ENCODE results near the gene HDAC4.

HDAC4 gene

GRCh38 chr2:239152916-239153305, 247.9 kb downstream of the HDAC4 start:
- H3K36me3 ChIP-seq (ENCODE audit: control insufficient read depth, insufficient read depth, low read length): peaks cover 9% of the 10 kb centered on the region

GRCh38 chr2:239152239-239152915, 248.4 kb downstream of the HDAC4 start:
- Histone ChIP-seq H3K4me3 (ENCODE audit: low read length) (no peak overlapping the region), H3K36me3 (ENCODE audit: control insufficient read depth, insufficient read depth, low read length) (peaks cover 9% of the 10 kb centered on the region), H3K27me3 (ENCODE audit: control insufficient read depth, insufficient read depth, low read length) (no peaks in the 10 kb centered on the region)

More at GRCh38 chr2:239152916-239153305, 247.9 kb downstream of the HDAC4 start:
- no peak overlapping the region for H3K9ac ChIP-seq (ENCODE audit: low read length)
- H3K9me3 ChIP-seq (ENCODE audit: control insufficient read depth, low read length): no peaks in the 10 kb centered on the region
- H3K4me1 ChIP-seq (ENCODE audit: control insufficient read depth, insufficient read depth, low read length): peaks cover 22% of the 10 kb centered on the region
- no peak overlapping the region for H3K4me3 ChIP-seq (ENCODE audit: low read length)
- H3K27me3 ChIP-seq (ENCODE audit: control insufficient read depth, insufficient read depth, low read length): no peaks in the 10 kb centered on the region

GRCh38 chr2:239151201-239152131, 249.4 kb downstream of the HDAC4 start:
- no peak overlapping the region for H3K9ac ChIP-seq (ENCODE audit: low read length)

More at GRCh38 chr2:239152239-239152915, 248.4 kb downstream of the HDAC4 start:
- Histone ChIP-seq H3K9ac (ENCODE audit: low read length) (no peak overlapping the region), H3K4me1 (ENCODE audit: control insufficient read depth, insufficient read depth, low read length) (peaks cover 17% of the 10 kb centered on the region), H3K9me3 (ENCODE audit: control insufficient read depth, low read length) (no peaks in the 10 kb centered on the region)

GRCh38 chr2:239150125-239151011, 250.5 kb downstream of the HDAC4 start:
- no peak overlapping the region for H3K4me3 ChIP-seq (ENCODE audit: low read length)
- peaks cover 10% of the 10 kb centered on the region for H3K4me1 ChIP-seq (ENCODE audit: control insufficient read depth, insufficient read depth, low read length)
- no peak overlapping the region for H3K9ac ChIP-seq (ENCODE audit: low read length)
- no peaks in the 10 kb centered on the region for H3K9me3 ChIP-seq (ENCODE audit: control insufficient read depth, low read length)
- peaks cover 9% of the 10 kb centered on the region for H3K36me3 ChIP-seq (ENCODE audit: control insufficient read depth, insufficient read depth, low read length)
- no peaks in the 10 kb centered on the region for H3K27me3 ChIP-seq (ENCODE audit: control insufficient read depth, insufficient read depth, low read length)

More at GRCh38 chr2:239151201-239152131, 249.4 kb downstream of the HDAC4 start:
- no peak overlapping the region for H3K4me3 ChIP-seq (ENCODE audit: low read length)
- peaks cover 10% of the 10 kb centered on the region for H3K4me1 ChIP-seq (ENCODE audit: control insufficient read depth, insufficient read depth, low read length)
- no peaks in the 10 kb centered on the region for H3K9me3 ChIP-seq (ENCODE audit: control insufficient read depth, low read length)
- H3K36me3 ChIP-seq (ENCODE audit: control insufficient read depth, insufficient read depth, low read length): peaks cover 9% of the 10 kb centered on the region
- no peaks in the 10 kb centered on the region for H3K27me3 ChIP-seq (ENCODE audit: control insufficient read depth, insufficient read depth, low read length)

- H3K9ac ChIP-seq (ENCODE audit: low read length): no peak overlapping the region
- no peaks in the 10 kb centered on the region for H3K27me3 ChIP-seq (ENCODE audit: control insufficient read depth, insufficient read depth, low read length)
- H3K4me3 ChIP-seq (ENCODE audit: low read length): no peak overlapping the region
- H3K4me1 ChIP-seq (ENCODE audit: control insufficient read depth, insufficient read depth, low read length): peaks cover 10% of the 10 kb centered on the region
- H3K9me3 ChIP-seq (ENCODE audit: control insufficient read depth, low read length): no peaks in the 10 kb centered on the region
- peaks cover 9% of the 10 kb centered on the region for H3K36me3 ChIP-seq (ENCODE audit: control insufficient read depth, insufficient read depth, low read length)
Measured at GRCh38 chr2:239149501-239149900, 251.3 kb downstream of the HDAC4 start.

GRCh38 chr2:239148495-239149200, 252.2 kb downstream of the HDAC4 start:
- Histone ChIP-seq H3K36me3 (ENCODE audit: control insufficient read depth, insufficient read depth, low read length) (peaks cover 4% of the 10 kb centered on the region), H3K9me3 (ENCODE audit: control insufficient read depth, low read length) (no peaks in the 10 kb centered on the region), H3K27me3 (ENCODE audit: control insufficient read depth, insufficient read depth, low read length) (no peaks in the 10 kb centered on the region), H3K4me1 (ENCODE audit: control insufficient read depth, insufficient read depth, low read length) (peaks cover 10% of the 10 kb centered on the region), H3K9ac (ENCODE audit: low read length) (no peak overlapping the region), H3K4me3 (ENCODE audit: low read length) (no peak overlapping the region)

GRCh38 chr2:239147376-239147775, 253.4 kb downstream of the HDAC4 start:
- no peak overlapping the region for H3K9ac ChIP-seq (ENCODE audit: low read length)
- no peaks in the 10 kb centered on the region for H3K27me3 ChIP-seq (ENCODE audit: control insufficient read depth, insufficient read depth, low read length)
- H3K9me3 ChIP-seq (ENCODE audit: control insufficient read depth, low read length): no peaks in the 10 kb centered on the region
- peaks cover 10% of the 10 kb centered on the region for H3K4me1 ChIP-seq (ENCODE audit: control insufficient read depth, insufficient read depth, low read length)
- peaks cover 3% of the 10 kb centered on the region for H3K36me3 ChIP-seq (ENCODE audit: control insufficient read depth, insufficient read depth, low read length)
- no peak overlapping the region for H3K4me3 ChIP-seq (ENCODE audit: low read length)

GRCh38 chr2:239146741-239147181, 254.1 kb downstream of the HDAC4 start:
- Histone ChIP-seq H3K9ac (ENCODE audit: low read length) (no peak overlapping the region), H3K27me3 (ENCODE audit: control insufficient read depth, insufficient read depth, low read length) (no peaks in the 10 kb centered on the region), H3K4me3 (ENCODE audit: low read length) (no peak overlapping the region), H3K36me3 (ENCODE audit: control insufficient read depth, insufficient read depth, low read length) (peaks cover 3% of the 10 kb centered on the region), H3K4me1 (ENCODE audit: control insufficient read depth, insufficient read depth, low read length) (peaks cover 10% of the 10 kb centered on the region), H3K9me3 (ENCODE audit: control insufficient read depth, low read length) (no peaks in the 10 kb centered on the region)

- peaks cover 5% of the 10 kb centered on the region for H3K4me1 ChIP-seq (ENCODE audit: control insufficient read depth, insufficient read depth, low read length)
- no peak overlapping the region for H3K4me3 ChIP-seq (ENCODE audit: low read length)
- peaks cover 3% of the 10 kb centered on the region for H3K36me3 ChIP-seq (ENCODE audit: control insufficient read depth, insufficient read depth, low read length)
- no peaks in the 10 kb centered on the region for H3K9me3 ChIP-seq (ENCODE audit: control insufficient read depth, low read length)
- H3K9ac ChIP-seq (ENCODE audit: low read length): no peak overlapping the region
- H3K27me3 ChIP-seq (ENCODE audit: control insufficient read depth, insufficient read depth, low read length): no peaks in the 10 kb centered on the region
Measured at GRCh38 chr2:239146011-239146641, 254.7 kb downstream of the HDAC4 start.

- H3K9me3 ChIP-seq (ENCODE audit: control insufficient read depth, low read length): no peaks in the 10 kb centered on the region
- H3K27me3 ChIP-seq (ENCODE audit: control insufficient read depth, insufficient read depth, low read length): no peaks in the 10 kb centered on the region
- H3K36me3 ChIP-seq (ENCODE audit: control insufficient read depth, insufficient read depth, low read length): peaks cover 3% of the 10 kb centered on the region
- no peak overlapping the region for H3K9ac ChIP-seq (ENCODE audit: low read length)
- H3K4me3 ChIP-seq (ENCODE audit: low read length): no peak overlapping the region
- no peaks in the 10 kb centered on the region for H3K4me1 ChIP-seq (ENCODE audit: control insufficient read depth, insufficient read depth, low read length)
Measured at GRCh38 chr2:239145601-239146000, 255.2 kb downstream of the HDAC4 start.

- H3K9me3 ChIP-seq (ENCODE audit: control insufficient read depth, low read length): no peaks in the 10 kb centered on the region
- H3K4me1 ChIP-seq (ENCODE audit: control insufficient read depth, insufficient read depth, low read length): no peaks in the 10 kb centered on the region
- no peak overlapping the region for H3K9ac ChIP-seq (ENCODE audit: low read length)
- H3K4me3 ChIP-seq (ENCODE audit: low read length): no peak overlapping the region
- no peaks in the 10 kb centered on the region for H3K27me3 ChIP-seq (ENCODE audit: control insufficient read depth, insufficient read depth, low read length)
- H3K36me3 ChIP-seq (ENCODE audit: control insufficient read depth, insufficient read depth, low read length): no peaks in the 10 kb centered on the region
Measured at GRCh38 chr2:239145106-239145505, 255.7 kb downstream of the HDAC4 start.

Data from mucosa of stomach (tissue), 1 donor.